Naive thymus-derived CD4-positive, alpha-beta T cell (primary cell): ENCODE data around the gene REV1. TPM values are rescaled to one million over a fixed set of nuclear protein-coding genes. Genes with fewer than 3 reads are reported as not detected.

Experiments
- ATAC-seq: fragments of 150-1000 bp; cut with Tn5 transposase; 2 replicates; pipeline ENCODE4 v1.10.0; 2021; ENCODE audit warnings: mild to moderate bottlenecking, moderate library complexity
- CTCF ChIA-PET: fragments of 350-600 bp; sonication (Branson Sonifier 250); formaldehyde crosslinking; loops from one replicate; lab custom pipeline; 2021; ENCODE audit warnings: antibody characterized with exemption; lab: Charles Lee
- POLR2A ChIA-PET: fragments of 350-600 bp; sonication (Branson Sonifier 250); formaldehyde crosslinking; loops from one replicate; lab custom pipeline; 2021; ENCODE audit warnings: antibody characterized with exemption, inconsistent platforms; lab: Charles Lee
- DNase-seq, 9 donors: peaks; one replicate each; pipeline versions ENCODE4 v3.0.0 to v3.0.0-alpha.2; 2020 to 2022; ENCODE audit warnings: mixed read lengths in 1 of 9
- H3K27ac ChIP-seq: one replicate; pipeline ENCODE4 v1.7.0; 2013; ENCODE audit warnings: mild to moderate bottlenecking, low read depth, low read length, moderate library complexity
- H3K27me3 ChIP-seq, 2 donors: one replicate each; pipeline ENCODE4 v1.7.0; 2013; ENCODE audit warnings: low read length in 2 of 2, mild to moderate bottlenecking in 2 of 2, moderate library complexity in 2 of 2; ENCODE audit not compliant: control insufficient read depth in 2 of 2, insufficient read depth in 2 of 2
- H3K36me3 ChIP-seq, 3 experiments: 1 replicate in 2 of 3; 2 replicates in 1 of 3; pipeline ENCODE4 v1.7.0; 2013; ENCODE audit warnings: low read length in 3 of 3, mild to moderate bottlenecking in 3 of 3, moderate library complexity in 1 of 3; ENCODE audit not compliant: insufficient read depth in 3 of 3, control insufficient read depth in 2 of 3
- H3K4me1 ChIP-seq, 2 donors: one replicate each; pipeline ENCODE4 v1.7.0; 2013; ENCODE audit warnings: low read length in 2 of 2, mild to moderate bottlenecking in 2 of 2, moderate library complexity in 1 of 2; ENCODE audit not compliant: control insufficient read depth in 2 of 2, insufficient read depth in 2 of 2
- H3K4me3 ChIP-seq: 2 replicates; pipeline ENCODE4 v1.7.0; 2013; ENCODE audit warnings: mild to moderate bottlenecking, low read length
- H3K9me3 ChIP-seq, 3 experiments: 1 replicate in 2 of 3; 2 replicates in 1 of 3; pipeline ENCODE4 v1.7.0; 2013; ENCODE audit warnings: low read length in 3 of 3; ENCODE audit not compliant: control insufficient read depth in 2 of 3
- H3K27ac Mint-ChIP-seq, 9 donors: one replicate each; pipeline ENCODE4 v1.8.0; 2020 to 2022; ENCODE audit warnings: mixed read lengths in 9 of 9, mild to moderate bottlenecking in 8 of 9, moderate library complexity in 5 of 9, inconsistent platforms in 2 of 9
- H3K27me3 Mint-ChIP-seq, 5 donors: one replicate each; pipeline ENCODE4 v1.8.0; 2021 to 2022; ENCODE audit warnings: mixed read lengths in 5 of 5, mild to moderate bottlenecking in 1 of 5
- H3K36me3 Mint-ChIP-seq, 5 donors: one replicate each; pipeline ENCODE4 v1.8.0; 2020 to 2022; ENCODE audit warnings: mixed read lengths in 5 of 5, mild to moderate bottlenecking in 3 of 5, inconsistent platforms in 1 of 5
- H3K4me1 Mint-ChIP-seq, 7 donors: one replicate each; pipeline ENCODE4 v1.8.0; 2020 to 2022; ENCODE audit warnings: mixed read lengths in 7 of 7, mild to moderate bottlenecking in 3 of 7, inconsistent platforms in 1 of 7
- H3K4me3 Mint-ChIP-seq, 10 donors: one replicate each; pipeline ENCODE4 v1.8.0; 2020 to 2022; ENCODE audit warnings: mild to moderate bottlenecking in 10 of 10, mixed read lengths in 10 of 10, moderate library complexity in 6 of 10, inconsistent platforms in 2 of 10
- H3K9me3 Mint-ChIP-seq, 11 donors: one replicate each; pipeline ENCODE4 v1.8.0; 2020 to 2022; ENCODE audit warnings: mixed read lengths in 11 of 11, mild to moderate bottlenecking in 4 of 11, inconsistent platforms in 1 of 11, moderate library complexity in 1 of 11
- intact Hi-C, 2 donors: fragments of 100-400 bp; cut with micrococcal nuclease; formaldehyde crosslinking; loops; one replicate each; pipeline ENCODE4 v1.15.1; 2023
- polyA plus RNA-seq, 2 donors: library from polyadenylated mRNA; unstranded; fragments of 300-500 nt; fragmentation: Illumina TruSeq; gene quantifications; one replicate each; pipeline ENCODE4 v1.2.3, GENCODE V29; 2021
- total RNA-seq, 6 experiments: library from RNA in 5 of 6; stranded (reverse) in 5 of 6; gene quantifications; 1 replicate in 5 of 6; 2 replicates in 1 of 6; pipeline ENCODE4 v1.2.3 and lab custom pipeline; 2021 to 2026

The REV1 gene
- total and polyA plus RNA-seq, 7 experiments from 2014 or later: 23.1 to 72.5 (median 54.3) TPM

- H3K4me3 Mint-ChIP-seq: no peak overlapping the region
- Histone ChIP-seq H3K36me3 (peaks cover 0 to 14% (median 1%) of the 10 kb centered on the region in 3 experiments), H3K27ac (no peak overlapping the region), H3K9me3 (no peaks in the 10 kb centered on the region), H3K4me1 (no peaks in the 10 kb centered on the region), H3K27me3 (no peaks in the 10 kb centered on the region), H3K4me3 (no peak overlapping the region)
- intact Hi-C loops: no loop called here
- H3K27ac Mint-ChIP-seq: peak overlapping the region in 1 of 9 donors; percentile 40
- no peaks in the 10 kb centered on the region for H3K9me3 Mint-ChIP-seq
- ATAC-seq: no peak
- no peaks in the 10 kb centered on the region for H3K27me3 Mint-ChIP-seq
- CTCF ChIA-PET: interaction anchor here (0.9 to 1.5 kb wide), 2 partner anchors 9 to 54 kb away, joined by 3 to 6 read pairs; partner anchors contain the start of gene REV1
- H3K36me3 Mint-ChIP-seq: peaks cover 0 to 21% (median 6%) of the 10 kb centered on the region in 5 donors
- POLR2A ChIA-PET: no interaction called here
- DNase-seq: no peak
- H3K4me1 Mint-ChIP-seq: peaks cover 0 to 11% (median 6%) of the 10 kb centered on the region in 7 donors
Observed at GRCh38 chr2:99436874-99437273, 52.9 kb downstream of the REV1 start.

- H3K4me1 ChIP-seq: no peaks in the 10 kb centered on the region
- ChIA-PET CTCF (no interaction called here), POLR2A (no interaction called here)
- no peaks in the 10 kb centered on the region for H3K27me3 Mint-ChIP-seq
- H3K36me3 ChIP-seq: peaks cover 0 to 19% (median 12%) of the 10 kb centered on the region in 3 experiments
- ATAC-seq (no peak), DNase-seq (no peak)
- no peak overlapping the region for H3K4me3 ChIP-seq
- H3K4me1 Mint-ChIP-seq: peaks cover 5 to 24% (median 15%) of the 10 kb centered on the region in 7 donors
- H3K27me3 ChIP-seq: no peaks in the 10 kb centered on the region
- peaks cover 0 to 3% (median 0%) of the 10 kb centered on the region in 11 donors for H3K9me3 Mint-ChIP-seq
- intact Hi-C loops: no loop called here
- H3K27ac ChIP-seq: no peak overlapping the region
- peak overlapping the region in 5 of 9 donors; percentile 5 to 74 (median 56) for H3K27ac Mint-ChIP-seq
- H3K9me3 ChIP-seq: no peaks in the 10 kb centered on the region
- no peak overlapping the region for H3K4me3 Mint-ChIP-seq
- peaks cover 6 to 24% (median 9%) of the 10 kb centered on the region in 5 donors for H3K36me3 Mint-ChIP-seq
Observed at GRCh38 chr2:99433340-99433739, 56.5 kb downstream of the REV1 start.

GRCh38 chr2:99431587-99432275 lies 58.1 kb downstream of the REV1 start:
- Histone ChIP-seq H3K4me3 (no peak overlapping the region), H3K36me3 (peaks cover 0 to 24% (median 12%) of the 10 kb centered on the region in 3 experiments), H3K9me3 (no peaks in the 10 kb centered on the region), H3K27me3 (no peaks in the 10 kb centered on the region), H3K27ac (no peak overlapping the region), H3K4me1 (no peaks in the 10 kb centered on the region)
- H3K36me3 Mint-ChIP-seq: peaks cover 8 to 26% (median 10%) of the 10 kb centered on the region in 5 donors
- peaks cover 5 to 24% (median 15%) of the 10 kb centered on the region in 7 donors for H3K4me1 Mint-ChIP-seq
- ATAC-seq: no peak
- peaks cover 0 to 3% (median 0%) of the 10 kb centered on the region in 11 donors for H3K9me3 Mint-ChIP-seq
- H3K27me3 Mint-ChIP-seq: no peaks in the 10 kb centered on the region
- CTCF ChIA-PET: no interaction called here
- intact Hi-C loops: no loop called here
- POLR2A ChIA-PET: no interaction called here
- H3K27ac Mint-ChIP-seq: peak overlapping the region in 2 of 9 donors; percentile 20 to 65
- H3K4me3 Mint-ChIP-seq: no peak overlapping the region
- DNase-seq: no peak

GRCh38 chr2:99430614-99431291 lies 59.1 kb downstream of the REV1 start:
- Mint-ChIP-seq H3K4me1 (peaks cover 5 to 24% (median 15%) of the 10 kb centered on the region in 7 donors), H3K27me3 (no peaks in the 10 kb centered on the region), H3K27ac (peak overlapping the region in 8 of 9 donors; percentile 6 to 53 (median 29)), H3K9me3 (peaks cover 0 to 3% (median 0%) of the 10 kb centered on the region in 11 donors), H3K4me3 (peak overlapping the region in 1 of 10 donors; percentile 5), H3K36me3 (peaks cover 8 to 28% (median 10%) of the 10 kb centered on the region in 5 donors)
- ChIA-PET POLR2A (no interaction called here), CTCF (no interaction called here)
- ATAC-seq (no peak), DNase-seq (no peak)
- no peaks in the 10 kb centered on the region for H3K4me1 ChIP-seq
- no peaks in the 10 kb centered on the region for H3K9me3 ChIP-seq
- intact Hi-C loops: no loop called here
- no peak overlapping the region for H3K27ac ChIP-seq
- peaks cover 0 to 28% (median 12%) of the 10 kb centered on the region in 3 experiments for H3K36me3 ChIP-seq
- no peak overlapping the region for H3K4me3 ChIP-seq
- H3K27me3 ChIP-seq: no peaks in the 10 kb centered on the region

- ATAC-seq: no peak
Observed at GRCh38 chr2:99425022-99425421, 64.8 kb downstream of the REV1 start.

GRCh38 chr2:99424371-99424770 lies 65.4 kb downstream of the REV1 start:
- H3K4me3 Mint-ChIP-seq: no peak overlapping the region
- no peaks in the 10 kb centered on the region for H3K9me3 ChIP-seq
- POLR2A ChIA-PET: no interaction called here
- no peaks in the 10 kb centered on the region for H3K4me1 Mint-ChIP-seq
- H3K4me1 ChIP-seq: no peaks in the 10 kb centered on the region
- no peaks in the 10 kb centered on the region for H3K27me3 ChIP-seq
- H3K27ac Mint-ChIP-seq: peak overlapping the region in 2 of 9 donors; percentile 5 to 44
- intact Hi-C loops: loop anchor here in 1 of 2 donors (10.0 kb wide), 1 partner anchor 60 kb away; no protein-coding TSS in a partner anchor
- H3K27ac ChIP-seq: no peak overlapping the region
- no peaks in the 10 kb centered on the region for H3K27me3 Mint-ChIP-seq
- DNase-seq (no peak), ATAC-seq (no peak)
- no peaks in the 10 kb centered on the region for H3K9me3 Mint-ChIP-seq
- CTCF ChIA-PET: no interaction called here
- peaks cover 6 to 40% (median 12%) of the 10 kb centered on the region in 5 donors for H3K36me3 Mint-ChIP-seq
- no peak overlapping the region for H3K4me3 ChIP-seq
- peaks cover 6 to 60% (median 21%) of the 10 kb centered on the region in 3 experiments for H3K36me3 ChIP-seq

More at GRCh38 chr2:99425022-99425421, 64.8 kb downstream of the REV1 start:
- peaks cover 3 to 34% (median 10%) of the 10 kb centered on the region in 5 donors for H3K36me3 Mint-ChIP-seq
- H3K36me3 ChIP-seq: peaks cover 6 to 55% (median 17%) of the 10 kb centered on the region in 3 experiments
- no peak for DNase-seq
- H3K27ac Mint-ChIP-seq: no peak overlapping the region
- intact Hi-C loops: loop anchor here in 1 of 2 donors (10.0 kb wide), 1 partner anchor 60 kb away; no protein-coding TSS in a partner anchor
- H3K4me3 Mint-ChIP-seq: no peak overlapping the region
- no peak overlapping the region for H3K4me3 ChIP-seq
- no peaks in the 10 kb centered on the region for H3K27me3 Mint-ChIP-seq
- no peaks in the 10 kb centered on the region for H3K4me1 Mint-ChIP-seq
- ChIA-PET CTCF (no interaction called here), POLR2A (no interaction called here)
- H3K9me3 ChIP-seq: no peaks in the 10 kb centered on the region
- no peak overlapping the region for H3K27ac ChIP-seq
- H3K9me3 Mint-ChIP-seq: no peaks in the 10 kb centered on the region
- H3K4me1 ChIP-seq: no peaks in the 10 kb centered on the region
- no peaks in the 10 kb centered on the region for H3K27me3 ChIP-seq
